GM12878 (cell line): ENCODE data around the gene GALNTL6. TPM values are rescaled to one million over a fixed set of nuclear protein-coding genes. Genes with fewer than 3 reads are reported as not detected.

Source experiments
- ATAC-seq: fragments of 200-7000 bp; cut with Tn5 transposase; 3 replicates; pipeline ENCODE4 v1.9.1; 2020; ENCODE audit warnings: mild to moderate bottlenecking, moderate library complexity
- BruUV-seq: library from RNA; stranded (reverse); fragments of 400-500 nt; replicated peaks from 2 replicates; lab custom pipeline; 2021; lab: Mats Ljungman, UMichigan
- CTCF ChIA-PET: fragments of 300-600 bp; sonication (Branson Sonifier 250); formaldehyde crosslinking; extraction: SDS; loops from one replicate; lab custom pipeline; 2021; ENCODE audit warnings: inconsistent platforms; lab: Yijun Ruan, JAX
- POLR2A ChIA-PET: fragments of 350-600 bp; formaldehyde crosslinking; extraction: SDS; loops from one replicate; lab custom pipeline; 2021; ENCODE audit warnings: inconsistent platforms; lab: Charles Lee
- RAD21 ChIA-PET: fragments of 300-600 bp; sonication (Branson Sonifier 250); formaldehyde crosslinking; loops from one replicate; lab custom pipeline; 2023; ENCODE audit warnings: antibody characterized with exemption; ENCODE audit not compliant: unreplicated experiment; lab: Charles Lee
- SMC1A ChIA-PET: fragments of 300-600 bp; sonication (Branson Sonifier 250); formaldehyde crosslinking; loops from one replicate; lab custom pipeline; 2023; ENCODE audit not compliant: unreplicated experiment, uncharacterized antibody; lab: Charles Lee
- DNase-seq: peaks from one replicate; pipeline ENCODE4 v3.0.0-alpha.2; 2011; ENCODE audit warnings: low read depth, low spot score
- FAIRE-seq: peaks from 3 replicates; lab custom pipeline; 2011; peaks lifted over from hg19 to GRCh38; lab: Jason Lieb, UNC
- H2AFZ ChIP-seq: 2 replicates; pipeline ENCODE4 v1.6.0; 2011; ENCODE audit warnings: low read depth, low read length, control low read depth; ENCODE audit not compliant: control insufficient read depth
- H3K27ac ChIP-seq: 2 replicates; pipeline ENCODE4 v1.5.1; 2011; ENCODE audit warnings: control low read depth; ENCODE audit not compliant: control insufficient read depth, insufficient read depth
- H3K27me3 ChIP-seq, 2 experiments: replicated peaks in 1 of 2; 2 replicates each; pipeline versions ENCODE4 v1.6.0 to v1.6.1; 2011; ENCODE audit warnings: low read length in 1 of 2; ENCODE audit not compliant: control insufficient read depth in 2 of 2, insufficient read depth in 2 of 2
- H3K36me3 ChIP-seq, 2 experiments: 2 replicates each; pipeline ENCODE4 v1.5.1; 2011; ENCODE audit warnings: low read length in 1 of 2; ENCODE audit not compliant: control insufficient read depth in 2 of 2, insufficient read depth in 2 of 2
- H3K4me1 ChIP-seq: 2 replicates; pipeline ENCODE4 v1.6.1; 2011; ENCODE audit warnings: mild to moderate bottlenecking, low read length, moderate library complexity, mixed read lengths; ENCODE audit not compliant: control insufficient read depth, insufficient read depth
- H3K4me2 ChIP-seq: 2 replicates; pipeline ENCODE4 v1.6.0; 2011; ENCODE audit warnings: control low read depth; ENCODE audit not compliant: control insufficient read depth, insufficient read depth
- H3K4me3 ChIP-seq: fragments of 200-600 bp; sonication (generic); 2 replicates; pipeline ENCODE4 v1.5.1; 2016
- H3K79me2 ChIP-seq: 2 replicates; pipeline ENCODE4 v1.6.0; 2011; ENCODE audit warnings: low read length; ENCODE audit not compliant: control insufficient read depth, insufficient read depth
- H3K9ac ChIP-seq: 2 replicates; pipeline ENCODE4 v1.8.0; 2011; ENCODE audit warnings: low read length, control low read depth, mixed read lengths; ENCODE audit not compliant: control insufficient read depth, insufficient read depth
- H3K9me3 ChIP-seq: replicated peaks from 3 replicates; pipeline ENCODE4 v1.5.1; 2011; ENCODE audit warnings: mild to moderate bottlenecking, low read length; ENCODE audit not compliant: control insufficient read depth, insufficient read depth
- H4K20me1 ChIP-seq: 2 replicates; pipeline ENCODE4 v1.6.0; 2011; ENCODE audit not compliant: control insufficient read depth, insufficient read depth
- CBFB ChIP-seq: IDR thresholded peaks from 2 replicates; pipeline ENCODE4 v1.6.1; 2016; ENCODE audit warnings: antibody characterized with exemption, low read depth
- CREB1 ChIP-seq: IDR thresholded peaks from 2 replicates; pipeline ENCODE4 v1.6.1; 2012; ENCODE audit warnings: low read depth, mild to moderate bottlenecking, inconsistent platforms
- EED ChIP-seq: sonication (generic); IDR thresholded peaks from 2 replicates; pipeline ENCODE4 v1.6.1; 2016; ENCODE audit warnings: antibody characterized with exemption, low read depth
- IKZF1 ChIP-seq: fragments of 450-650 bp; conservative IDR thresholded peaks from 2 replicates; pipeline ENCODE4 v1.6.1; 2017; ENCODE audit warnings: antibody characterized with exemption, mild to moderate bottlenecking
- JUNB ChIP-seq: IDR thresholded peaks from 2 replicates; pipeline ENCODE4 v1.6.1; 2016; ENCODE audit warnings: antibody characterized with exemption, mild to moderate bottlenecking
- MTA2 ChIP-seq: fragments of 450-650 bp; IDR thresholded peaks from 2 replicates; pipeline ENCODE4 v1.6.1; 2016; ENCODE audit warnings: low read depth, mild to moderate bottlenecking, moderate library complexity
- MYB ChIP-seq: fragments of 150-350 bp; IDR thresholded peaks from 2 replicates; pipeline ENCODE4 v1.6.1; 2014; ENCODE audit warnings: mild to moderate bottlenecking, low read depth, low read length, borderline replicate concordance
- NBN ChIP-seq: fragments of 450-650 bp; IDR thresholded peaks from 2 replicates; pipeline ENCODE4 v1.6.1; 2016
- NFXL1 ChIP-seq: fragments of 450-650 bp; IDR thresholded peaks from 2 replicates; pipeline ENCODE4 v1.6.1; 2017; ENCODE audit warnings: antibody characterized with exemption, mild to moderate bottlenecking, borderline replicate concordance
- PKNOX1 ChIP-seq: fragments of 450-650 bp; IDR thresholded peaks from 2 replicates; pipeline ENCODE4 v1.6.1; 2016; ENCODE audit warnings: mild to moderate bottlenecking
- POLR2A ChIP-seq: IDR thresholded peaks from 2 replicates; pipeline ENCODE4 v1.6.1; 2011; ENCODE audit warnings: low read depth, mild to moderate bottlenecking, low read length
- SUZ12 ChIP-seq: fragments of 200-600 bp; sonication (generic); IDR thresholded peaks from one replicate; pipeline ENCODE4 v1.6.1; 2018; ENCODE audit warnings: antibody characterized with exemption, mild to moderate bottlenecking; ENCODE audit not compliant: unreplicated experiment
- ZBTB33 ChIP-seq: fragments of 450-650 bp; IDR thresholded peaks from 2 replicates; pipeline ENCODE4 v1.6.1; 2017; ENCODE audit warnings: mild to moderate bottlenecking
- ZNF24 ChIP-seq: fragments of 450-650 bp; IDR thresholded peaks from 2 replicates; pipeline ENCODE4 v1.6.1; 2017; ENCODE audit warnings: antibody characterized with exemption, mild to moderate bottlenecking
- ZNF622 ChIP-seq: fragments of 450-650 bp; IDR thresholded peaks from 2 replicates; pipeline ENCODE4 v1.6.1; 2017; ENCODE audit warnings: mild to moderate bottlenecking, inconsistent platforms
- WGBS: methylation state at CpG from one replicate; pipeline ENCODE4 v1.1.6; 2016; ENCODE audit warnings: low lambda C conversion rate; ENCODE audit not compliant: insufficient replicate concordance, insufficient coverage; ENCODE audit errors: missing lambda C conversion rate; 5-methylcytosine and 5-hydroxymethylcytosine counted together
- in situ Hi-C: fragments of 300-500 bp; cut with MboI; formaldehyde crosslinking; loops from 9 replicates; pipeline ENCODE4 v1.14.3; 2018; ENCODE audit warnings: mixed read lengths
- intact Hi-C: fragments of 100-400 bp; cut with micrococcal nuclease; formaldehyde crosslinking; loops from one replicate; pipeline ENCODE4 v1.14.2; 2022; ENCODE audit not compliant: unreplicated experiment
- polyA plus RNA-seq, 11 experiments: library from polyadenylated mRNA; depleted of rRNA in 4 of 11; unstranded in 6 of 11; stranded (reverse) in 5 of 11; fragments of >200 nt; fragmentation: Nextera tagmentation in 4 of 11; fragmentation: Illumina TruSeq in 1 of 11; extraction: Ambion mirVana in 4 of 11; extraction: Trizol in 1 of 11; gene quantifications; 1 replicate in 1 of 11; 2 replicates in 10 of 11; pipeline versions ENCODE4 v1.2.1 to v1.2.3, GENCODE V29; 2011 to 2016; ENCODE audit warnings: inconsistent platforms in 2 of 11, missing spikeins in 2 of 11, low read depth in 1 of 11
- total RNA-seq, 4 experiments: library from RNA; depleted of rRNA in 3 of 4; stranded (reverse); fragments of >200 nt in 3 of 4; fragmentation: Illumina TruSeq in 1 of 4; extraction: Trizol in 1 of 4; gene quantifications; 2 replicates each; pipeline versions ENCODE4 v1.2.1 to v1.2.3, GENCODE V29; 2013 to 2021
- TF ChIP-seq, protein P1 (sequence below): fragments of 450-650 bp; formaldehyde crosslinking; IDR thresholded peaks from 2 replicates; pipeline ENCODE4 v1.5.0; 2022; ENCODE audit warnings: mild to moderate bottlenecking, missing genetic modification characterization
- TF ChIP-seq, protein P2 (sequence below): IDR thresholded peaks from 2 replicates; pipeline ENCODE4 v1.6.1; 2012; ENCODE audit warnings: low read depth, low read length, improper control_type of control experiment
- TF ChIP-seq, protein P3 (sequence below): IDR thresholded peaks from 2 replicates; pipeline ENCODE4 v1.6.1; 2011; ENCODE audit warnings: low read depth, low read length, improper control_type of control experiment, borderline replicate concordance

Gene GALNTL6
- total and polyA plus RNA-seq, 10 of the 15 experiments (the other 5 are each of a cell fraction or from before 2014, with no cell fraction given) = 0.01 to 0.29 TPM; not detected in 8

DNA sequence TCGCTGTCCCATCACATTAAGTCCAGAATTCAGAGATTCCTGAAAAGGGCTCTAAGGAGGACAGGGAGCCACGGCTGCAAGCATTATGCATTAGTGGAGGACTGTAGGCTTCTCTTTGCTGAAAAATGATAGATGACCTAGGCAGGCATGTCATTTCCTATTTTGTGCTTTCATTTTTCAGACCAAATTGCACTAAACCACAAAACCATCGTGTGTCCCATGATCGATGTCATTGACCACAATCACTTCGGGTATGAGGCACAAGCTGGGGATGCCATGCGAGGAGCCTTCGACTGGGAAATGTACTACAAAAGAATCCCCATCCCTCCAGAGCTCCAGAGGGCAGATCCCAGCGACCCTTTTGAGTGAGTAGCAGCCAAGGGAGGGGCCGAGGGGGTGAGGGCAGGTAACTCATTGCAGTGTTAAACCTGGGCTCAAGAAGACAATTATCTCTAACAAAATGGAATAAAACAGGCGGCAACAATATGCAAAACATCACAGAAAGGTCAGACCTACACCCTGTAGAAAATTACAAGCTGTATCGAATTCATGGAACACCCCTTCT is 1000.2 kb downstream of the GALNTL6 start:
- Histone ChIP-seq H3K36me3 (no peaks in the 10 kb centered on the region), H3K9ac (no peak overlapping the region), H3K27ac (no peak overlapping the region), H2AFZ (no peak overlapping the region), H3K4me3 (no peak overlapping the region), H3K79me2 (no peaks in the 10 kb centered on the region), H3K9me3 (no peaks in the 10 kb centered on the region), H3K27me3 (0 out of 4 replicates have a peak, but pooled peaks cover 0 to 3% of the 10 kb centered on the region in 2 experiments), H3K4me1 (no peaks in the 10 kb centered on the region), H3K4me2 (no peak overlapping the region), H4K20me1 (no peaks in the 10 kb centered on the region)
- DNase-seq (peak; percentile 13), FAIRE-seq (no peak), ATAC-seq (peak; percentile 85)
- no TSS peak for BruUV-seq
- RAD21 ChIA-PET = no interaction called here
- intact Hi-C loops (no loop called here), in situ Hi-C loops (no loop called here)
- CTCF ChIA-PET = interaction anchor here (0.6 kb wide), 1 partner anchor 674 kb away, joined by 3 read pairs; no protein-coding TSS in a partner anchor
- POLR2A ChIA-PET = no interaction called here
- 11% methylated on average over 11 of the region's 11 CpGs for WGBS
- SMC1A ChIA-PET = no interaction called here
- TF ChIP-seq, protein P1, sequence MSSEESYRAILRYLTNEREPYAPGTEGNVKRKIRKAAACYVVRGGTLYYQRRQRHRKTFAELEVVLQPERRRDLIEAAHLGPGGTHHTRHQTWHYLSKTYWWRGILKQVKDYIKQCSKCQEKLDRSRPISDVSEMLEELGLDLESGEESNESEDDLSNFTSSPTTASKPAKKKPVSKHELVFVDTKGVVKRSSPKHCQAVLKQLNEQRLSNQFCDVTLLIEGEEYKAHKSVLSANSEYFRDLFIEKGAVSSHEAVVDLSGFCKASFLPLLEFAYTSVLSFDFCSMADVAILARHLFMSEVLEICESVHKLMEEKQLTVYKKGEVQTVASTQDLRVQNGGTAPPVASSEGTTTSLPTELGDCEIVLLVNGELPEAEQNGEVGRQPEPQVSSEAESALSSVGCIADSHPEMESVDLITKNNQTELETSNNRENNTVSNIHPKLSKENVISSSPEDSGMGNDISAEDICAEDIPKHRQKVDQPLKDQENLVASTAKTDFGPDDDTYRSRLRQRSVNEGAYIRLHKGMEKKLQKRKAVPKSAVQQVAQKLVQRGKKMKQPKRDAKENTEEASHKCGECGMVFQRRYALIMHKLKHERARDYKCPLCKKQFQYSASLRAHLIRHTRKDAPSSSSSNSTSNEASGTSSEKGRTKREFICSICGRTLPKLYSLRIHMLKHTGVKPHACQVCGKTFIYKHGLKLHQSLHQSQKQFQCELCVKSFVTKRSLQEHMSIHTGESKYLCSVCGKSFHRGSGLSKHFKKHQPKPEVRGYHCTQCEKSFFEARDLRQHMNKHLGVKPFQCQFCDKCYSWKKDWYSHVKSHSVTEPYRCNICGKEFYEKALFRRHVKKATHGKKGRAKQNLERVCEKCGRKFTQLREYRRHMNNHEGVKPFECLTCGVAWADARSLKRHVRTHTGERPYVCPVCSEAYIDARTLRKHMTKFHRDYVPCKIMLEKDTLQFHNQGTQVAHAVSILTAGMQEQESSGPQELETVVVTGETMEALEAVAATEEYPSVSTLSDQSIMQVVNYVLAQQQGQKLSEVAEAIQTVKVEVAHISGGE (CRISPR knock-in tag) = no peak
- TF ChIP-seq CBFB (peak; percentile 78), ZNF24 (no peak), NFXL1 (no peak), EED (peak; percentile 39; the same call in 1 of the 2 replicates), IKZF1 (0 out of 2 replicates have a peak, but pooled peaks have one; percentile 35), MTA2 (no peak), NBN (no peak), ZNF622 (no peak), POLR2A (no peak), CREB1 (no peak), MYB (no peak), SUZ12 (no peak), PKNOX1 (peak; percentile 57), ZBTB33 (no peak), JUNB (peak; percentile 45; the same call in 1 of the 2 replicates)
- TF ChIP-seq, protein P2, sequence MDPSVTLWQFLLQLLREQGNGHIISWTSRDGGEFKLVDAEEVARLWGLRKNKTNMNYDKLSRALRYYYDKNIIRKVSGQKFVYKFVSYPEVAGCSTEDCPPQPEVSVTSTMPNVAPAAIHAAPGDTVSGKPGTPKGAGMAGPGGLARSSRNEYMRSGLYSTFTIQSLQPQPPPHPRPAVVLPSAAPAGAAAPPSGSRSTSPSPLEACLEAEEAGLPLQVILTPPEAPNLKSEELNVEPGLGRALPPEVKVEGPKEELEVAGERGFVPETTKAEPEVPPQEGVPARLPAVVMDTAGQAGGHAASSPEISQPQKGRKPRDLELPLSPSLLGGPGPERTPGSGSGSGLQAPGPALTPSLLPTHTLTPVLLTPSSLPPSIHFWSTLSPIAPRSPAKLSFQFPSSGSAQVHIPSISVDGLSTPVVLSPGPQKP = no peak
- TF ChIP-seq, protein P3, sequence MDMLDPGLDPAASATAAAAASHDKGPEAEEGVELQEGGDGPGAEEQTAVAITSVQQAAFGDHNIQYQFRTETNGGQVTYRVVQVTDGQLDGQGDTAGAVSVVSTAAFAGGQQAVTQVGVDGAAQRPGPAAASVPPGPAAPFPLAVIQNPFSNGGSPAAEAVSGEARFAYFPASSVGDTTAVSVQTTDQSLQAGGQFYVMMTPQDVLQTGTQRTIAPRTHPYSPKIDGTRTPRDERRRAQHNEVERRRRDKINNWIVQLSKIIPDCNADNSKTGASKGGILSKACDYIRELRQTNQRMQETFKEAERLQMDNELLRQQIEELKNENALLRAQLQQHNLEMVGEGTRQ = no peak
